Esophagus muscularis mucosa (tissue), 4 donors: ENCODE data around the gene C4orf54. TPM values are rescaled to one million over a fixed set of nuclear protein-coding genes. Genes with fewer than 3 reads are reported as not detected.

Experiments
- DNase-seq: peaks from one replicate; pipeline ENCODE4 v3.0.0-alpha.2; 2017; ENCODE audit errors: extremely low spot score
- H3K27ac ChIP-seq, 4 donors: fragments of 200-600 bp; sonication (generic); replicated peaks in 1 of 4; 1 replicate in 3 of 4; 2 replicates in 1 of 4; pipeline ENCODE4 v1.5.1; 2016 to 2019; ENCODE audit warnings: mild to moderate bottlenecking in 1 of 4
- H3K27me3 ChIP-seq, 4 donors: fragments of 200-600 bp; sonication (generic); one replicate each; pipeline versions ENCODE4 v1.5.1 to v1.6.0; 2016 to 2019
- H3K36me3 ChIP-seq, 4 donors: fragments of 200-600 bp; sonication (generic); one replicate each; pipeline ENCODE4 v1.5.1; 2016 to 2019
- H3K4me1 ChIP-seq, 4 donors: fragments of 200-600 bp; sonication (generic); one replicate each; pipeline ENCODE4 v1.5.1; 2016 to 2019
- H3K4me3 ChIP-seq, 4 donors: fragments of 200-600 bp; sonication (generic); 1 replicate in 2 of 4; 2 replicates in 2 of 4; pipeline ENCODE4 v1.5.1; 2016 to 2019; ENCODE audit warnings: mild to moderate bottlenecking in 4 of 4, moderate library complexity in 1 of 4
- H3K9me3 ChIP-seq, 4 donors: fragments of 200-600 bp; sonication (generic); 1 replicate in 3 of 4; 2 replicates in 1 of 4; pipeline ENCODE4 v1.5.1; 2016 to 2019
- CTCF ChIP-seq, 3 experiments: fragments of 200-600 bp in 2 of 3; fragments of 450-650 bp in 1 of 3; sonication (generic) in 2 of 3; IDR thresholded peaks; one replicate each; pipeline ENCODE4 v1.5.1; 2017 to 2019; ENCODE audit warnings: antibody characterized with exemption in 3 of 3, mild to moderate bottlenecking in 2 of 3, moderate library complexity in 1 of 3
- EP300 ChIP-seq: sonication (generic); formaldehyde crosslinking; IDR thresholded peaks from one replicate; pipeline ENCODE4 v1.6.1; 2017; ENCODE audit warnings: antibody characterized with exemption
- POLR2A ChIP-seq: fragments of 450-650 bp; IDR thresholded peaks from one replicate; pipeline ENCODE4 v1.6.1; 2017; ENCODE audit warnings: antibody characterized with exemption, moderate library complexity, mild to moderate bottlenecking, low read depth
- POLR2AphosphoS5 ChIP-seq, 2 donors: sonication (generic); formaldehyde crosslinking; IDR thresholded peaks; one replicate each; pipeline ENCODE4 v1.6.1; 2017; ENCODE audit warnings: antibody characterized with exemption in 2 of 2
- WGBS: methylation state at CpG from one replicate; pipeline ENCODE4 v1.1.5; 2018; 5-methylcytosine and 5-hydroxymethylcytosine counted together
- intact Hi-C: fragments of 100-400 bp; cut with DNase I; formaldehyde crosslinking; loops from one replicate; pipeline ENCODE4 v1.15.1; 2023
- total RNA-seq, 4 donors: library from RNA; depleted of rRNA; stranded (reverse); fragments of >200 nt; gene quantifications; one replicate each; pipeline versions ENCODE4 v1.1.0 to v1.2.1, GENCODE V29; 2016

The C4orf54 gene
- total RNA-seq, 4 donors from 2014 or later: under 0.01 to 2.1 (median 0.60) TPM

- DNase-seq: no peak
- Histone ChIP-seq H3K4me1 (peaks cover 7 to 10% (median 7%) of the 10 kb centered on the region in 4 donors), H3K27ac (peak overlapping the region in 1 of 4 donors; percentile 24), H3K27me3 (no peaks in the 10 kb centered on the region), H3K36me3 (no peaks in the 10 kb centered on the region), H3K4me3 (no peak overlapping the region), H3K9me3 (peaks cover 0 to 1% (median under 1%) of the 10 kb centered on the region in 4 donors)
- 42% methylated on average over 4 of the region's 4 CpGs for WGBS
- intact Hi-C loops: no loop called here
- TF ChIP-seq POLR2AphosphoS5 (IDR thresholded peaks at IDR 0.05) (peak in 1 of 2 donors; percentile 11), CTCF (IDR thresholded peaks at IDR 0.05) (peak in 1 of 3 experiments; percentile 11), EP300 (no peak)
Observed at GRCh38 chr4:99679204-99679603, 21.6 kb upstream of the C4orf54 start.

GRCh38 chr4:99677161-99677560, 19.5 kb upstream of the C4orf54 start:
- Histone ChIP-seq H3K36me3 (no peaks in the 10 kb centered on the region), H3K27ac (no peak overlapping the region), H3K4me1 (peaks cover 7 to 10% (median 7%) of the 10 kb centered on the region in 4 donors), H3K9me3 (peaks cover 0 to 22% (median 9%) of the 10 kb centered on the region in 4 donors), H3K27me3 (no peaks in the 10 kb centered on the region), H3K4me3 (no peak overlapping the region)
- intact Hi-C loops: no loop called here
- TF ChIP-seq POLR2A (no peak), POLR2AphosphoS5 (IDR thresholded peaks at IDR 0.05) (no peak), EP300 (no peak), CTCF (IDR thresholded peaks at IDR 0.05) (no peak)
- no peak for DNase-seq
- 75% methylated on average over 1 of the region's 1 CpG for WGBS

GRCh38 chr4:99670409-99671073, 12.9 kb upstream of the C4orf54 start:
- H3K36me3 ChIP-seq: no peaks in the 10 kb centered on the region
- WGBS: 77% methylated on average over 5 of the region's 5 CpGs
- no peak for DNase-seq
- H3K4me3 ChIP-seq: no peak overlapping the region
- H3K9me3 ChIP-seq: peaks cover 0 to 30% (median 11%) of the 10 kb centered on the region in 4 donors
- H3K4me1 ChIP-seq: peaks cover 2 to 10% (median 6%) of the 10 kb centered on the region in 4 donors
- TF ChIP-seq POLR2A (no peak), CTCF (IDR thresholded peaks at IDR 0.05) (no peak), EP300 (no peak), POLR2AphosphoS5 (IDR thresholded peaks at IDR 0.05) (no peak)
- no peak overlapping the region for H3K27ac ChIP-seq
- H3K27me3 ChIP-seq: no peaks in the 10 kb centered on the region
- intact Hi-C loops: no loop called here

- TF ChIP-seq POLR2AphosphoS5 (IDR thresholded peaks at IDR 0.05) (no peak), POLR2A (no peak), CTCF (IDR thresholded peaks at IDR 0.05) (no peak), EP300 (no peak)
- H3K27me3 ChIP-seq: no peaks in the 10 kb centered on the region
- intact Hi-C loops: no loop called here
- no peaks in the 10 kb centered on the region for H3K36me3 ChIP-seq
- no peak overlapping the region for H3K4me3 ChIP-seq
- H3K9me3 ChIP-seq: peaks cover 0 to 29% (median 10%) of the 10 kb centered on the region in 4 donors
- no peak overlapping the region for H3K27ac ChIP-seq
- 100% methylated on average over 1 of the region's 1 CpG for WGBS
- H3K4me1 ChIP-seq: peaks cover 2 to 20% (median 18%) of the 10 kb centered on the region in 4 donors
- DNase-seq: no peak
Observed at GRCh38 chr4:99669084-99669483, 11.5 kb upstream of the C4orf54 start.

- Histone ChIP-seq H3K27ac (no peak overlapping the region), H3K4me1 (peaks cover 2 to 20% (median 18%) of the 10 kb centered on the region in 4 donors), H3K9me3 (peaks cover 0 to 23% (median 7%) of the 10 kb centered on the region in 4 donors), H3K36me3 (no peaks in the 10 kb centered on the region), H3K27me3 (no peaks in the 10 kb centered on the region), H3K4me3 (no peak overlapping the region)
- intact Hi-C loops: no loop called here
- no peak for TF ChIP-seq EP300
- TF ChIP-seq POLR2A: no peak
- WGBS: 86% methylated on average over 1 of the region's 1 CpG
- DNase-seq: no peak
Observed at GRCh38 chr4:99668472-99668871, 10.8 kb upstream of the C4orf54 start.
